Glomerular visceral epithelial cell (primary cell): ENCODE data around the gene RALGAPA2.

Experiments
- DNase-seq: peaks from one replicate; pipeline ENCODE4 v3.0.0-alpha.2; 2016; ENCODE audit errors: extremely low spot score

The RALGAPA2 gene

DNA sequence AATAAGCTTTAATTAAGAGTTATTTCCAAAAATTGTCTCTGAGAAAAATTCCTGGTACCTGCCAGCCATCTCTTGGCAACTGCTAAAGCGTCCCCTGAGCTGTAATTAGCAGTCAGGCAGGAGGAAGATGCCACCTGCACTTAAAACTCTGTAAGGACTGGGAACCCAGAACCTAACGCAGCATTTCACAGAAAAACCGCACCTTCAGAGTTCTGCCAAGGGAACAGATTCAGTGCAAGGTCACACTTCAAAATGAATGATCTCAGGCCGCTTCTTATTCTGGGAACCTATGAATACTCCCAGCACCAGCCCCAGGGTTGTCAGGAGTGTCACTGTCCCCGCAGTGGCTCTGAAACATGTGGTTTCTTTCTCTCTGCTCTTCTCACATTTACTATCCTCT, 307.8 kb downstream of the RALGAPA2 start:
- no peak for DNase-seq

DNA sequence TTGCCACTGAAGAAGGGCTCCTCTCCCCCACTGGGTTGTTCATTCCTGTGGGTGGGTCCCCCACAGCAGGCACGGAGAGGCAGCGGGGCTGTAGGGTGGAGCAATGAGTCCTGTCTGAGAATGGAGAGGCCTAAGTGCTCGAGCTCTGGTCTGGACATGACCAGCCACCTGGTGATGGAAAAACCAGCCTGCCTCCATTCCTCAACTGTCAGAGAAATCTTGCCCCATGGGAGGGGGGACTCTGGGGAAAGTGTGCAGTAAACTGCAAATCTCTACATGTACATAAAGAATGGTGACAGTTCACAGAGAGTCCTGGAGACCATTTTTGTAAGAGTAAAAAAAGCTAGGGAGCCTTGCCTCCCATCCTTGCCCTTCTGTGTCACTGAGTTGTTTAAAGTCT, 310.5 kb downstream of the RALGAPA2 start:
- no peak for DNase-seq

DNA sequence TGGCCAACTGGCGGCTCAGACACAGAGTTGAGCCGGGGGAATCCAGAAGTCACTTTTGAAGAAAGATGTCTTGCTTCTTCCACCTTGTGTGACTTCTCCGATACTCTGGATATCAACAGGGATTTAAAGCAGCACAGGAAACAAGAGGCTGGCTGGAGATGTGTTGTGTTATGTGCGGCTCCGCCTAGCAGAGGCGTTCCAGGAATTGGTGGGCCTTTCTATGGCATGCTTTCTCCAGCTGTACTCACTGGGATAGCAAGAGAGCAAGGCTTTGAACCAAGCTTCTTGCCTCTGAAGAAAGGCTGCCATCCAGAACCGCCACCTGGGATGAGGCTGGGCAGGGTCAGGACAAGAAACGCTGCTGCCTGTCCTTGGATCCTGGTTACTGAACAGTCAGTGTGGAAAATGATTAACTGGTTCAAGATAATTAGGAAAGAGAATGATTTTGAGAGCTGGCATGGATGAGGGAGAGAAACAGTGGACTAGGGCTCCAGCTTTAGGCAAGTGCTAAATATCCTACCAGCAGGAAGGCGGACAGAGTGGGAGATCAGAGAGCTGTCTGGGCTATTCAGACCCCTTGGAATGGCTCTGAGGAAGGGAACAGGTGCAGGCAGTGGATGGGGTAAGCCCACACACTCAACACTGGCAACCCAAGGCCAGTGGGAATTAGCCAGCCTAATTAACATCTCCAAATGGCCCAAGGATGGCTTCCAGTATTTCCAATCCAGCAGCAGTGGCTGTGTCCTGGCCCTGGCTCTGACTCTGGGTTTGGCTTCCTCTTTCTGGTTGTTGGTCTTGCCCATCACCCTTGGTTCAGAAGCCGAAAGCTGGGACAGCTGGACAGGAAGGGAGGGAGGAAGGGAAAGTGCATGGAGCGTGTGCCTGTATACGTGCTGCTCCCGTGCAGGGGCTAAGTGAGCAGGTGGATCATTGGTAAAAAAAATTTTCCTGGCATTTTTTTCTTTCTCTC, 312.6 kb downstream of the RALGAPA2 start:
- DNase-seq: no peak

DNA sequence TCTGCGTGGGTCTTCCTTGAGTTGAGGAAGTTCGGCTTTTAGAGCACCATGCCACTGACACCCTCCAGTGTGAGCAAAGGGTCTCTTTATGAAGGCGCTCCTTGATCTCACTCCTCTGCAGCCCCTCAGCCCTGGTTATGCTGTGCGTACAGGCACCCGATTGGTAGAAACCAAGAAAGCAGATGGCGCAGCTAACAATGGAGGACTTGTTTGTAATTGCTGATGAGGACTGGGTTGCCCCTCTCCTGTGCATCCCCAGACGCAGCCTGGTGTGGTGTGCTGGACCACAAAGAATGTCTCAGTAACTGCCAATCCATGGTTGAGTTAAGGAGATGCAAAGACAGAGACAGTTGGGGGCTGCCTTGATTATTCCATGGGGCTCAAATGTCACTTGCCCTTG, 314.3 kb downstream of the RALGAPA2 start:
- DNase-seq: no peak

DNA sequence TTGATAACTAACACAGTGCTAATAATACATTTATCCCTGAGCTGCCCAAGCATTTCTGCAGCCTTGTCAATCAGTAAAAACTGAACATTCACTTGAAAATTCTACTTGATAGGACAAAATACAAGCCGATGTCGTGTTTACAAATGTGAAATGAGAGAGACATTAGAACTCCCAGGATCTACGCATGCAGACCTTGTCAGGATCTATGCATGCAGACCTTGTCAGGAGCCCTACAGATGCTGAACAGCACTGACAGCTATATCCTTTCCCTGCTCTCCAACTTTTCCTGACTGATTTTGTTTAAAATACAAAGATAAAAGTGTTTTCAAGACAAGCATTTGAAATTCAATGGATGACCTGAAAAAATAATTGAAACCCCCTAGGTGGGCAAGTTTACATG, 315.6 kb downstream of the RALGAPA2 start:
- DNase-seq: no peak

DNA sequence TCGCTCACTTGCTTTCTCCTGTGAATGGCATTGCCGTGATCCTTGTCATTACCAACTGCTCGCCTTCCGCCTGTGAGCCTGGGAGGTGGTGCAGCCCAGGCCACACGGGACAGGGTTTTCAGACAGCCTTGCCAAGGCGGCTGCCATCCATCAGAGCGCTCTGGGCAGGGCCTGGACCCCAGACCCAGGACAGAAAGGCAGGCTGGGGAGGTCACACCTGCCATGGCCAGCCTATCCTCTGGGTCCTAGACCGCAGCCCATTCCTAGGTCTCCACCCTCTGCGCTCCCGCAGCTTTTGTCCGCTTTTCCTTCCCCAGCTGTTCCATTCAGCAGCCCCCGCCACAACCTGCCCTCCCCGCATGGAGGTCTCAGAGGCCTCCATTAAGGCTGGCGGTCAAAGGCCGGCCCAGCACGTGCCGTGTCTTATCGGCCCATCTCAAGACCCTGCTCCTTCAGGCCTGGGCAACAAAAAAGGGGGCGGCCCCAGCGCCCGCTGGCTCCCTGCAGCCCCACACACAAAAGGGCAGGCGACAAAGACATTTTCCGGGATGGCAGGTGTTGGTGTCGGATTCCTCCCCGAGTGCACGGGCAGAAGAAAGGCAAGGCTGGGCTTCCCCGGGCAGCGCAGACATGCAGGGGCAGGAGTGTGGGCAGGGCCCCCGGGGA, 316.4 kb downstream of the RALGAPA2 start:
- no peak for DNase-seq

DNA sequence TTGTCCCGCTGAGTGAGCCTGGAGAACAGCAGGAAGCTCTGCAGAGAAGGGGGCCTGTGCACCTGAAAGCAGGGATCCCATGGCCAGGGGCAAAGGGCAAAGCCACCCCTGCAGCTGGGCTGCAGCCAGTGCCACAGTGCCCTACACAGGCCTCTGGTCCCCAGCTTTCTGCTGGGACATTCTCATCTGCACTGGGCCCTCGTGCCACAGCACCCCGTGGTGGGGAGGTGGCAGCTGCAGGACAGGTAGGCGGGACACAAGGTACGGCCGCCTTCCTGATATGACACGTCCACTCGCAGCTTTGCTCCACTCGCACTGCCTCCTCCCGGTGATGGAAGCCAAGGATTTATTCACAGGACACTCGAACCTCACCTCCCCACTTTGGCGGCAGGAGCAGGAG, 317.4 kb downstream of the RALGAPA2 start:
- DNase-seq: no peak

DNA sequence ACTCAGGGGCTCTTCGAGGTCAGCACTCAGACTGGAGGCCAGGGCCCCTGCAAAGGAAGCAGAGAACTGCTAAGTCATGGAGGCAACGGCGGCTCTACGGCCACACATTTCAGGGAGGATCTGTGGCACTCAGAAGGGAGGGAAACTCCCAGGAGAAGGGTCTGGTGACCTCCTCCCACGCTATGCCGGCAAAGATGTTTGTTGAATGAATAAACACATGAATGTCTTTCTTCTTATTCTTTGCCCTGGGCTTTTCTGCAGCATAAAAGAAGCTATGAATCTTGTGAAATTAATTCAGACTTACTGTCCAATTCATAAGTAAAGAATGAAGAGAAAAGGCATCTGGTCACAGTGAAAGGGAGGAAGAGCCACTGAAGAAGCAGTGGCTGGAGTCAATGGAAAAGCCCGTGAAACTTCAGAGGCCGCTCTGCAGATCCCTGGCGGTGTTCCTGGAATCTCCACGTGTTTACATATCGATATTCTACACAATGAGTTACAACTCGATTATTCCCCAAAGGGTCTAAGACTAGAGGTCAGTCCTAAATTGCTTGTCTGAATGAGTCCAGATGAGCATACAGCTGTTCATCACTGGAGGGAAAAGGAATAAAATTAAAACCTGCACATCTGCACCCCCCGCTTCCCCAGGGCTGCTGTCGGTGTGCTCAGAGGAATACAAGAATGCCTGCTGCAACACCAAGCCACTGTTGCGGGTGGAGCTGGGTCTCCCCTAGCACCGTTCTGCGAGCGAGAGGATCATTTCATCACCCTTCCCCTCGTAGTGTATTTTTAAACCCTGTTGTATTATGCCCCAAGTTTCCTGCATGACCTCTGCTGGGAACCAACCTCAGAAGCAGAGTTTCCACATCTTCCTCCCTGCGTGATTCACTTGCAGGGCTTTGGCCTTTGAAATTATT, 319.0 kb downstream of the RALGAPA2 start:
- DNase-seq: no peak

DNA sequence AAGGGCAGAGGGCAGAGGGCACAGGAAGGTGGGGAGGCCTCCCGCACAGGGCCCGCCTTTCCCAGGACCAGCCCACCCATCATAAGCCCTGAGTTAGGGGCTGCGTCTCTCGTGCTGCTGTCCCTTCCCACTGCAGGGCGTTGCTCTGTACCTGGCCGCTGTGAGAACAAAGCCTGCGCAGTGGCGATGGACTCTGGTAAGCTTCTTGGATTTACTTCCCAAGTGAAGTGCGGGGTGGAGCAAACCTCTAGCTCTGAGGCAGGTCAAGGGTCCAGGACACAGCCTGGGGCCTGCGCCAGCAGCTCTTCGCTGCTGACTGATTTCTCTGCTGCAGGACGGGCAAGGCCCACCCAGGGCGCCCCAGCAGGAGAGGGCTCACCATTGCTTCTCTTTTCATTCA, 320.7 kb downstream of the RALGAPA2 start:
- DNase-seq: no peak

DNA sequence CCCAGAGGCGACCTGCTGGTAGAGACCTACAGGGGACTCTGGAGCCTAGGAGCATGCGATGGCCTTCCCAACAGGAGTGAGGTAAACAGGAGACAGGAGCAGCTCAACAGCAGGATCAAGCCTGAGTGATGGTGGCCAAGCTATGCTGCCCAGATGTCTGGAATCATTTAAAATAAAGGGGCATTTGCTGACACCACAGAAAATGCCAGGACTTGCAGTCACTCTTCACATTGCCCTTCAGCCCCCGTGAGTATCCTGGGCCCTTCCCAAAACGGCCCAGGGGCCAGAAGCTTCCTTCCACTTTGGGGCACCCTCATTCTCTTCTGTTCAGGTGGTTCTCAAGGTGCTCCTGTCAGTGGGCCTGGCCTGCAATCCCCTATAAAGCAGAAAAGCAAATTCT, 321.3 kb downstream of the RALGAPA2 start:
- DNase-seq: no peak

DNA sequence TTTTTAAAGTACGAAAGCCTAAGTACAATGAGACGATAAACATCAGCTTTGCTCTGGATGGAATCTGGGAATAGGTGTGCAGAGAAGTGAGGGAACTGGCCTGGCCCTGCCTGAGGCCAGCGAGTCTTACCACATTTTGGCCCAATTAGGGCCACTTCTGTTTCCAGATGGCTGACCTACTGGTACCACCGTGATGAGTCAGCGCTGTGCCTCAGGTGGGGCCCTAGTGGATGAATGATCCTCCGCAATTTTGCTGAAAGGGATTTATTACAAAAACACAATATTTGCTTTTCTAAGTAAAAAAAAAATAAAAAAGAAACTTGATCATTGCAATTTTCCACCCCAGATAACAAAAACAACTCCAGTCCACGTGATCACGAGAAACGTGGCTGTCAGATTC, 322.1 kb downstream of the RALGAPA2 start:
- no peak for DNase-seq

DNA sequence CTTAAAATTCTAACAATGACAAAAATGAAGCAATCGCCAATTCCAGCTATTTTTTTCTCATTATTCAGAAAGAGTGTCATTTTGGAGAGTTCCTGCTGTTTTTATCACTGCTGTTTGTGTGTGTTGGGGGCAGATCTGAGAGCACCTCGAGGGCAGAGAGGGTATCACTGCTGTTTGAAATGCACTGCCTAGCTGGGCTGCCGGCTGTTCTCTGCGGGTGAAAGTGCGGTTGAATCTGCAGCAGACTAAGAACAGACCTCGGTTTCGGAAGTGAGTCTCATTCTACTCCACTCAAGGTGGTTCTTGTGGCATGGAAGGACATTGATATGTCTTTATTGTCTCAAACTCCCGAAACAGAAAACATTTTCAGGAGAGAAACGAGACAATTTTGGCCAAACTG, 326.3 kb downstream of the RALGAPA2 start:
- no peak for DNase-seq

DNA sequence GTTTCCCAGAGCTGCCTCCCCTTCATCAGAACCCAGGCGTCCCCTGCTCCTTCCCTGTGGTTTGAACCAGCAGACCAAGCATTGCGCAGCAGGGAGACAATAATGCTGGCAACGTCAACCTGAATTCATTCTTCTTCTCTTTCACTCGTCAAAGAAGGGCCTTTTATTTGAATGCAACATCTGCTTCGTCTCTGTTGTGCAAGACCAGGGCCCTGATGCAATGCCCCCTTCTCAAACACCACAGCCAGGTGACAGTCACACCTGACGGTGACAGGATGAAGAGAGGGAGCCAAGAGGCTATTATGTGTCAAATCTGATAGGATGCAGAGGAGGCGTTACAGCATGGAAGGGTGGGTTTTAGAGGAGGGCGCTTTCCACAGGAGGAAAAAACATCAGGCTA, 336.6 kb downstream of the RALGAPA2 start:
- no peak for DNase-seq

DNA sequence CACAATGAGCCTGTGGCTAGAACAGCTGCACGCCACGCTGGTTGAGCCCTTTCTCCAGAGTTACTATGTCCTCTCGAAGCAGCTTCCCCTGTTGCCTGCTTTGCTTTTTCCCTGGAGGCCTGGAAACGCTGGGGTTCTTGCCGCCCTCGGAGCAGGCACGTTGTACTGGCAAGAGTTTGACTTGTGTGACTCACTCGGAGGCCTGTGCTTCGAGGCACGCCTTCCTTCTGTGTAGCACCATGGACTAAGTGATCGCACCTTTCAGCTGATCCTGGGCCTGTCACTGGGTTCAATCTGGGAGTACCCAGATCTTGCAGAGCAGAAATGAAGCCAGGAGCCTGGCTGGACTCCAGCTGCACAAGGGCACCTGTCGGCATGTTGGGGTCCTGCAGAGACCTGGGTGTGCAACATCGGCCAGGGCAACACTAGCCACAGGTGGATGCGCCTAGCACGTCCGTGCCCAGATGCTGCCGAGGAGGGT, 339.3 kb downstream of the RALGAPA2 start:
- DNase-seq: peak; percentile 33

DNA sequence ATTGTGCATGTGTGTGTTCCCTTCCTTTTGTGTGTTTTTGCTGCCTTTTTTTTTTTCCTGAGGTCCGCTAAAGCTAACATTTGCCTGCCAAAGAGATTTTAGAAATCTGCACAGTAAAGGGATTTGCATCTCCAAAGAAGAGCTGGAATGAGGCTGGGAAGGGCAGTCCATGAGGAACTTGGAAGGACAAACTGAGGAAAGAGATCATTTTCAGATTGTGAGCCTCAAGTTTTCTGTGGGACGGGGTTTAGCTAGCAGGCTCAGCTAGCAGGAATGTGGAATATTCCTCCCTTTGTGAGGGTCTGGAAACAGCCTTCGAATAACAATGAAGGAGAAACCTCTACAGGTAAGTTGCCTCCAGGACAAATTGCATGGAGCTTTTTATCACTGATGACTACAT, 340.8 kb downstream of the RALGAPA2 start:
- no peak for DNase-seq

DNA sequence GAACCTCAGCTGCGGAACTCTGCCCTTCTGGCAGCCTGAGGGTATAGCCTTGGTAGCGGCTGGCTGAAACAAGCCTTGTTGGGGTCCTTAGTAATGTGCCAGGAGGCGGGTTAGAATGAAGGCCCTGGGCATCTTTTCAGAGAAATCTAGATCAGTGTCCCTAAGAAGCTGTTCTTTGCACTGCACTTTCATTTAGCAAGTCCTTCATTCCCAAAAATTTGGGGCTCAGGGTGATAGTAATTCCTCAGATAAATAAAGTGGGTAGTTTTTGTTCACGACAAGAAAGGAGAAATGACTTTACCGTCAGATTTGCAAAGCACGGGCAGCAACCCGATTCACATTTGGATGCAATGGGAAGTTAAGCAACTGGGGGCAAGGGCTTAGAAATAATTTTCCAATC, 341.4 kb downstream of the RALGAPA2 start:
- DNase-seq: no peak

DNA sequence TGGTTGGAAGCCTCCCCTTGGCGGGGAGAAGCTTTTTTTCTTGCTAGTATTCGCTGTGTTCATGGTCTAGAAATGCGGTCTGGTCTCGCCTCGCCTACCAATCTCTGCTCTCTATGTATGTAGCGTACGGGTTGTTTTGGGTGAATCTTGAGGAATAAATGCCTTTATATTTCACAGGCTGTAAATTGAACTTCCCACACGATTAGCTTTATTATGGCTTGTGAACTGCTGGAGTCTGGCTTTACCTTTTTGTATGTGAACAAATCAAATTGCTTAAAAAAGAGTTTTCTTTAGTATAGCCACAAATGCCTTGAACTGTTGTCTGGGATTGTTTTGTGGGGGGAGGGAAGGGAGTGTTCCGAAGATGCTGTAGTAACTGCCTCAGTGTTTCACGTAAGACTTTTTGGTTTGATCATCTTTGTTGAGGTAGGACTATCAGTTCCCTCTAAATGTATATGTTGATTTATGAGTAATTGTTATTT, 342.3 kb downstream of the RALGAPA2 start:
- no peak for DNase-seq

DNA sequence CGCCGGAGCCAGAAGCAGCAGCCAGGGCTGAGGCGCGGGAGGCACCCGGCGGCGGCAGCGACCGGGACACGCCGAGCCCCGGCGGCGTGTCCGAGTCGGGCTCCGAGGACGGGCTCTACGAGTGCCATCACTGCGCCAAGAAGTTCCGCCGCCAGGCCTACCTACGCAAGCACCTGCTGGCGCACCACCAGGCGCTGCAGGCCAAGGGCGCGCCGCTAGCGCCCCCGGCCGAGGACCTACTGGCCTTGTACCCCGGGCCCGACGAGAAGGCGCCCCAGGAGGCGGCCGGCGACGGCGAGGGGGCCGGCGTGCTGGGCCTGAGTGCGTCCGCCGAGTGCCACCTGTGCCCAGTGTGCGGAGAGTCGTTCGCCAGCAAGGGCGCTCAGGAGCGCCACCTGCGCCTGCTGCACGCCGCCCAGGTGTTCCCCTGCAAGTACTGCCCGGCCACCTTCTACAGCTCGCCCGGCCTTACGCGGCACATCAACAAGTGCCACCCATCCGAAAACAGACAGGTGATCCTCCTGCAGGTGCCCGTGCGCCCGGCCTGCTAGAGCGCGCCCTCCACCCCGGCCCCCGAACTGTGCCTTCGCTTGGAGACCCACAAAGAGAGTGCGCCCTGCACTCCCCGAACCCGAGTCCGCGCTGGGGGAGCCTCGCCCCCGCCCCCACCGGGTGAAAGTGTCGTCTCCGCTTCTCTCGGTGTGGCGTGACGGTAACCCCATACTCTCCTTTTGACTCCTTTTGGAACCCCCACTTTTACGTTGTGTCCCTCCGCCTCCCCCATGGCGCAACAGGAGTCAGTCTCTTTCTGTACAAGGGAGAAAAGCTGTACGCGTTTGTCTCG, 343.0 kb downstream of the RALGAPA2 start:
- DNase-seq: no peak

DNA sequence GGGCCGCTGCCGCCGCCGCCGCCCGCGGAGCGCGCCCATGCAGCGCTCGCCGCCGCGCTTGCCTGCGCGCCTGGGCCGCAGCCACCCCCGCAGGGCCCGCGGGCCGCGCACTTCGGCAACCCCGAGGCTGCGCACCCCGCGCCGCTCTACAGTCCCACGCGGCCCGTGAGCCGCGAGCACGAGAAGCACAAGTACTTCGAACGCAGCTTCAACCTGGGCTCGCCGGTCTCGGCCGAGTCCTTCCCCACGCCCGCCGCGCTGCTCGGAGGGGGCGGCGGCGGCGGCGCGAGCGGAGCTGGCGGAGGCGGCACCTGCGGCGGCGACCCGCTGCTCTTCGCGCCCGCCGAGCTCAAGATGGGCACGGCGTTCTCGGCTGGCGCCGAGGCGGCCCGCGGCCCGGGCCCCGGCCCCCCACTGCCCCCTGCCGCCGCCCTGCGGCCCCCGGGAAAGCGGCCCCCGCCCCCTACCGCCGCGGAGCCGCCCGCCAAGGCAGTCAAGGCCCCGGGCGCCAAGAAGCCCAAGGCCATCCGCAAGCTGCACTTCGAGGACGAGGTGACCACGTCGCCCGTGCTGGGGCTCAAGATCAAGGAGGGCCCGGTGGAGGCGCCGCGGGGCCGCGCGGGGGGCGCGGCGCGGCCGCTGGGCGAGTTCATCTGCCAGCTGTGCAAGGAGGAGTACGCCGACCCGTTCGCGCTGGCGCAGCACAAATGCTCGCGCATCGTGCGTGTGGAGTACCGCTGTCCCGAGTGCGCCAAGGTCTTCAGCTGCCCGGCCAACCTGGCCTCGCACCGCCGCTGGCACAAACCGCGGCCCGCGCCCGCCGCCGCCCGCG, 343.8 kb downstream of the RALGAPA2 start:
- DNase-seq: no peak
